Stimulated activated CD4-positive, alpha-beta T cell treated with anti-CD3 and anti-CD28 coated beads, Interleukin-1b, Interleukin-23, amount 100 ng/mL, for 24 hours (primary cell): Measurements from ENCODE around the gene BPIFA3.

Source experiments
- DNase-seq, 4 experiments: peaks; one replicate each; pipeline ENCODE4 v3.0.0-alpha.2; 2020; ENCODE audit warnings: low read depth in 4 of 4, low spot score in 1 of 4

Gene BPIFA3

DNA sequence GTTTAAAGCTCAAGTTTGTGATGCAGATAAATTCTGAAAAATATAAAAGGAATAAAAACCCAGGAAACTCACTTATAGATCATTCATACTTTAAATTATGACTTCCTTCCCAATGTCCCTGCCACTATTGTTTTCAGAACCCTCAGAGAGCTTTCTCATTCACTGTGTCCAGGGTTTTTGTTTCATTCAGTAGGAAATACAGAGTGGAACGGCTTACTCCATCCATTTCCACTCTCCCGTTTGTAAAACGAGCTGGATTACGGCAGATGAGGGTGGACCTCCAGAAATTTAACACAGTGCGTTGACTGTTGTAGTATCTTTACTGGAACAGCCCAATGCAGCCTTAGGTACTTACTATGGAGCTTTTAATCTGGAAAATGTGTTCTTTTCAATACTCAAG, 42.2 kb downstream of the BPIFA3 start:
- no peak for DNase-seq

DNA sequence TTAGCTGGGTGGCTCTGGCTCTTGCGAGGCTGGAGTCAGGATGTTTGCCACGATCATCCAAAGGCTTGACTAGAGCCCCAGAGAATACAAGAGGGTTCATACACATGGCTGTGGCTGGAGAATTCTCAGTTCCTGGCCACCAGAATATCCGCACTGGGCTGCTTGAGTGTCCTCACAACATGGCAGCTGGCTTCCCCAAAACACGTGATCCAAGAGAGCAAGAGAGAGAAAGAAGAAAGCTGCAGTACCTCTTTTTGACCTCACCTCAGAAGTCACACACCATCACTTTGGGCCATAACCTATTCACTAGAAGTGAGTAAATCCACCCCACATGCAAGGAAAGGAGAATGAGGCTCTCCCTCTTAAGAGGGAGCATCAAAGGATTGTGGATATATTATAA, 44.3 kb downstream of the BPIFA3 start:
- no peak for DNase-seq

DNA sequence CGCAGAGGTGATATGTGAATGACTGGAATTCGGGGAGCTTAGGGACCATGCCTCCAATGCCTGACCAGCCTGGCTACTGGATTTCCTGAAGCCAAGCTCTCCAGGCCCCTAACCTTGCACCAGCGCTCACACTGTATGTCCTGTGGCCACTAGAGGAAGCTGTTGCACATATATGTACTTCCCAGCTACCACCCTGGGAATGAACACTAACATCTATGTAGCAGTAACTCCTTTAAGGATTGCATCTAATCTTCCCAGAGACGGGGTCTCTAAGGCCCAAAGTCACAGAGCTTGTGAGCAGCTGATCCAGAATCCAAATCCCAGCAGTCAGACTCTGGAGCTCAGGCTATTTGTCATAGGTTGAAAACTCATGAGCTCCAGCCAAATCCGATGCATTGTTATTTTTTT, 45.5 kb downstream of the BPIFA3 start:
- DNase-seq = no peak

DNA sequence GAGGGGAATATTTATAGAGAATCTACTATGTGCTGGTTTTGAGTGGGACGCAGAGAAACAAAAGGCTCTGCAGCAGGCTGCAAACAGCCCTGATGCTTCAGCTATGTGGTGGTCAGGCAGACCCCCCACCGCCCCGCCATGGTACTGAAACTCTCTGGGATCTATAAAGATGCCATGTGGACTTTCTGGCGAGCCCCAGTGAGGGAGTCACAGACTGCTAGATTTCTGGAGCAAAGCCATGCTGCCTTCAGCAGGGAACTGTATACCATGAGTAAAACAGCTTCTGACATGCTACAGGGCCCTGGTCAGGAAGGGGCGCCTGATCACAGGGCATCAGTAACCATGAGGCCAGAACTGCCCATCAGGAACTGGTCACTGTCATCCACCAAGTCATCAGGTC, 46.6 kb downstream of the BPIFA3 start:
- no peak for DNase-seq

DNA sequence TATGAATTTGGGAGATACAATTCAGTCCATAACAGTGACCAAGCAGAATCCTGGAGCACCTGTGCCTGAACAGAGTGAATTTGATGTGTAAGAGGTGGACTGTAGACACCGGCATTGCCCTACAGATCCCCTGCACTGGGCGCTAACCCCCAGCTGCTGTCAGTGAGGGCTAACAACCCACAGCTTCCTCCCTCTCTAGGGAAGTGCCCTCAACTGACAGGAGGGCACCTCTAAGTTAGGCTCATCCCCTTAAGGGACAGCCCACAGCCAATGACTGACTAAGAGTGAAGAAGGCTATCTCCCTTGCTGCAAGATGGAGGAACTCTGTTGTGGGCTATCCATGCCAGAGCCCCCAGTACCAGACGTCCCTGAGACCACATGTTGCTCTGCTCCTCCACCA, 50.5 kb downstream of the BPIFA3 start:
- no peak for DNase-seq

DNA sequence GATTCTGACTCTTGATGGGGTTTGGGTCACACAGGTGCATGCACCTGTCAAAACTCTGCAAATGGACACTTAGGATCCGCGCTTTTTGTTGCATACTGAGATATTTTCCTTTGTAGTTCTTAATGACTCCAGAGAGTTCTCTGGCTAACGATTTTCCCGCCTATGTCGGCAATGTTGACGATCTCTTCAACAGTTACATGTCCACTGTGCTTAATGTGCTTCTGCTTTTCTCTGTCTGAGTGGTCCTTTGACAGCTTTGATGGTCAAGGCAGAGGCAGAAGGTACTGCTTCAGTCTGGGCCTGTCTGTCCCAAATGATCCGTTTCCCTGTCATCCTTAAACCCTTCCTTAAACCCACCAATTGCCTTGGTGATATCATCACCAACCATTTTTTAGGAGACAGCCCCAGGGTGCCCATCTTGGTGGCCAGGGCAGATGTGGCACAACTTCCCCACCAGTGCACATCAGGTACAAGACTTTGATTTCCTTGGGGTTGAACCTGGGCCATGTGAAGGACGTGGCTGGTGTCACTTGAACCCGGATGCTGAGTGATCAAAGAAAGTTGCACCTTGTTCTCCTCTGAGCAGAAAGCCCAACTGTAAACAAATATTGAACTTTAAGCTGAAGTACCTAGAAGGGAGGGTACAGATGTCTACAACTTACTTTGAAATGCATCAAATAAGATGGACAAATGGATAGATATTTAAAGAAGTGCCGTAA, 55.2 kb downstream of the BPIFA3 start:
- DNase-seq = no peak

DNA sequence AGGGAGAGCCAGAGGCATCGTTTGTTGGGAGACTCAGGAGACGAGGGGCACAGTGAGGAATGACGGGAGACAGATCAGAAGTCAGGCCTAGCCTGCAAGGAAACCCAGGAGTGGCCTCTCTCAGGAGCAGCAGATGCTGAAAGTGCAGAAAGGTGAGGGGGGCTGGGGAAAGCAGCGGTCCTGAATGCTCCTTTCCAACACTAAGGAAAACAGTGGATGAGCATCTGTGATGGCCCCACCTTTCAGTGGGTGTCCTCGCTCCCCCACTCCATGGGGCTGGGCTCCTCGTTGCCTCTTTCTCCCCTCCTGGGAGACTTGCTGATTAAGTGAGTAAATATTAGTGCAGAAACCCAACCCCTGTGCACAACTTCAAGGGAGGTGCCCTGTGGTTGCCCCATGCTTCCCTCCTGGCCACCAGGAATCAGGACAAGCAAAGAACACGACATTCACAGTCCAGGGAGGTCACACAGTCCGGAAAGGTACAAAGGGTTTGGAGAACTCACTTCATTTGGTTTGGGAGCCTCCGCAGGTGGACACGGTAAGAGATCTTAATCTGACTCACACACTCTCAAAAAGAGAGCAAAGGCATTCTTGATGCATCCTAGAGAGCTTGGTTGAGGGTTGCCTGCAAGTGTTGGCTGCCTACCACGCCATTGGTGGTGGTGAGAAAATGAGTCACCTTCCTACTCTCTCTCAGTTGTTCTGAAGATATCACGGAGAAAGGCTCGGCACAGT, 56.1 kb downstream of the BPIFA3 start:
- DNase-seq = no peak

DNA sequence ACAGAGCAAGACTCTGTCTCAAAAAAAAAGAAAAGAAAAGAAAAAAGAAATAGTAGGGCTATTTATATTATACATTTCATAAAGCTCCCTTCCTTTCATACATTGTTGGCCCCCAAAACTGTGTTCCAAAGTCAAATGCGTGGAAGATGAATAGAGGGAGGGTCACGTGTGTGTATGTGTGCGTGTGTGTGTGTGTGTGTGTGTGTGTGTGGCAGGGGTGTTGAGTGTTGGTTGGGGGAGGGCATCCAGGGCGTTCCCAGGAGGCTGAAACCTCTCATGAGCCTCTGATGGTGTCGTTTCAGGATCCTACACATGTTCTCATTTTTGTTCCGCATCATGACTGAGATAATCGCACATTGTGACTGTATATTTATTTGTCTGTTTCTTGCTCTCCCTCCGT, 58.1 kb downstream of the BPIFA3 start:
- no peak for DNase-seq

DNA sequence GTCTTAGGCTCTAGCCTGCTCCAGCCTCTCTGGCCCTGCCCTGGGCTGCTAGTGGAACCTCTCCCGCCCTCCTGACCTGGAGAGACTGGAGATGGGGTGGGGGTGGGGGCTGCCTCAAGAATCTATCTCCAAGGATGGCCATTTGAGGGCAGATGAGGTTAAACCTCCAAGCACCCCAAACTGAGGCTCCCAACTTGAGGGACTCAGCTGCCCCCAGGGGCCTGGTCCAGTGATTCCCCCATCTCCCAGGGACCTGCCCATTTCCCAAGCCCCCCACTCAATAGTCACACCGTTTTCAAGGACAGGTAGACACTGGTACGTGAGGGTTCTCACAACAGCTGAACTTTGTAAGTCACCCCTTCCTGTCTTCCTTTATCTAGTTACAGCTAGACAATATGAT, 58.7 kb downstream of the BPIFA3 start:
- no peak for DNase-seq

DNA sequence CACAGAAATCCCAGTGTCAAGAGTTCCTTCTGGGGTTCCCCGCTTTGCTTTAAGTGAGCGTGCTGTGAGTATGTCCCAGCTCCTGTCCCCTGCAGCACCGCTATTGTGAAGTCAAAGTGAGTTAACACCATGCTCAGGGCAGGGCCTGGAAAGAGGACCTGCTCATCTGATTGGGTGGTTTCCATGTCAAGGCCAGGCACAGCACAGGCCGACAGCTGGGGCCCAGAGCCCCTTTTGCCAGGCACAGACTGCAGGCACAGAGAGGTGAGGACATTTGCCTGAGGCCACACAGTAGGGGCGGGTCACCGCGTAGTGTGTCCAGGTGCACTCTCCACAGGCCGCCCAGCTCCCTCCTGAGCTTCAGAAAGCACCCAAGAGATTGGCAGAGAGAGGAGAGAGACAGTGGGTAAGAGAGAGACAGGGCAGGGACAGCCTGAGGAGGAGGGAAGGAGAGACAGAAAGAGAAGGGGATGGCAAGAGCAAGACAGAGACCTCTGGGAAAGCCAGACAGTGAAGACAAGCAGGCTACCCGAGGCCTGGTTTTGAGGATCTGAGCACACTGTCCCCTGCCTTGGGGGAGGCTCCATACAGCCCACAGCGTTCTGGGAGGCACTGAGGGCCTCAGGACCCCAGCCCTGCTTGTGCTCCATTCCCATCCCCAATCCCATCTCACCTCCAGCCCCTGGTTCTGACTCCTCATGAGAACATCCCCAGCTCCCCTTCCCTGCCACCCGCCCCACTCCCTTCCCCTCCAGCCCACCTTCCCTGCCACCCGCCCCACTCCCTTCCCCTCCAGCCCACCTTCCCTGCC, 59.4 kb downstream of the BPIFA3 start:
- DNase-seq = no peak
